Ectodermal cell (in vitro differentiated cells): ENCODE data around the gene DISP1.

Source experiments
- H3K27ac ChIP-seq: 2 replicates; pipeline ENCODE4 v1.7.0; 2013; ENCODE audit warnings: mild to moderate bottlenecking, low read depth, low read length; ENCODE audit not compliant: insufficient read depth, poor library complexity, severe bottlenecking
- H3K27me3 ChIP-seq: 2 replicates; pipeline ENCODE4 v1.7.0; 2013; ENCODE audit warnings: mild to moderate bottlenecking, low read length; ENCODE audit not compliant: insufficient read depth, control insufficient read depth, poor library complexity, severe bottlenecking
- H3K36me3 ChIP-seq: one replicate; pipeline ENCODE4 v1.7.0; 2013; ENCODE audit warnings: low read length; ENCODE audit not compliant: control insufficient read depth, insufficient read depth
- H3K4me1 ChIP-seq: one replicate; pipeline ENCODE4 v1.7.0; 2013; ENCODE audit warnings: low read length; ENCODE audit not compliant: control insufficient read depth, insufficient read depth
- H3K4me3 ChIP-seq: 2 replicates; pipeline ENCODE4 v1.7.0; 2013; ENCODE audit warnings: low read depth, low read length, control low read depth; ENCODE audit not compliant: insufficient read depth
- H3K9me3 ChIP-seq: 2 replicates; pipeline ENCODE4 v1.7.0; 2013; ENCODE audit warnings: mild to moderate bottlenecking, low read length, moderate library complexity; ENCODE audit not compliant: control insufficient read depth
- WGBS, 2 experiments: methylation state at CpG; one replicate each; pipeline ENCODE4 v1.1.7; 2013; ENCODE audit warnings: missing lambda C conversion rate in 2 of 2; 5-methylcytosine and 5-hydroxymethylcytosine counted together

Gene DISP1

GRCh38 chr1:222852326-222852725 lies 37.5 kb downstream of the DISP1 start:
- no peaks in the 10 kb centered on the region for H3K9me3 ChIP-seq
- 92 to 96% methylated on average over 3 of the region's 3 CpGs for WGBS, 2 experiments
- H3K27ac ChIP-seq: no peak overlapping the region
- no peaks in the 10 kb centered on the region for H3K36me3 ChIP-seq
- no peak overlapping the region for H3K4me3 ChIP-seq
- no peaks in the 10 kb centered on the region for H3K27me3 ChIP-seq
- no peaks in the 10 kb centered on the region for H3K4me1 ChIP-seq

GRCh38 chr1:222861062-222861461 lies 46.2 kb downstream of the DISP1 start:
- Histone ChIP-seq H3K4me3 (no peak overlapping the region), H3K9me3 (no peaks in the 10 kb centered on the region), H3K27ac (no peak overlapping the region), H3K27me3 (no peaks in the 10 kb centered on the region), H3K4me1 (no peaks in the 10 kb centered on the region), H3K36me3 (no peaks in the 10 kb centered on the region)
- whole genome bisulfite sequencing, 2 experiments: 63 to 77% methylated on average over 3 of the region's 3 CpGs
